Endothelial cell (in vitro differentiated cells): ENCODE measurements around the gene ASXL2. TPM values are rescaled to one million over a fixed set of nuclear protein-coding genes. Genes with fewer than 3 reads are reported as not detected.

ENCODE experiments used
- DNase-seq: peaks from one replicate; pipeline ENCODE4 v3.0.0; 2021; ENCODE audit warnings: low spot score
- H3K27ac Mint-ChIP-seq: one replicate; pipeline ENCODE4 v1.8.0; 2021; ENCODE audit warnings: mixed read lengths, inconsistent platforms; ENCODE audit not compliant: unreplicated experiment
- H3K27me3 Mint-ChIP-seq: one replicate; pipeline ENCODE4 v1.8.0; 2021; ENCODE audit warnings: mild to moderate bottlenecking, moderate library complexity, mixed read lengths, inconsistent platforms; ENCODE audit not compliant: unreplicated experiment
- H3K36me3 Mint-ChIP-seq: one replicate; pipeline ENCODE4 v1.8.0; 2021; ENCODE audit warnings: mild to moderate bottlenecking, low read depth, mixed read lengths, inconsistent platforms; ENCODE audit not compliant: unreplicated experiment
- H3K4me1 Mint-ChIP-seq: one replicate; pipeline ENCODE4 v1.8.0; 2021; ENCODE audit warnings: mild to moderate bottlenecking, mixed read lengths, inconsistent platforms; ENCODE audit not compliant: unreplicated experiment
- H3K4me3 Mint-ChIP-seq: one replicate; pipeline ENCODE4 v1.8.0; 2021; ENCODE audit warnings: mild to moderate bottlenecking, mixed read lengths, inconsistent platforms; ENCODE audit not compliant: unreplicated experiment
- H3K9me3 Mint-ChIP-seq: one replicate; pipeline ENCODE4 v1.8.0; 2021; ENCODE audit warnings: mixed read lengths, inconsistent platforms; ENCODE audit not compliant: unreplicated experiment
- CTCF ChIP-seq: fragments of 200-600 bp; sonication (generic); IDR thresholded peaks from one replicate; pipeline ENCODE4 v1.5.0; 2021; ENCODE audit warnings: antibody characterized with exemption; ENCODE audit not compliant: unreplicated experiment
- long read RNA-seq: library from polyadenylated mRNA; unstranded; transcript quantifications from one replicate; pipeline ENCODE4 v2.0.0, GENCODE V29; 2020; ENCODE audit not compliant: unreplicated experiment
- total RNA-seq: library from RNA; stranded (reverse); fragmentation: NEBNext Ultra II Directional; extraction: Animal tissue kit (Norgen Biotek cat#: 25700); gene quantifications from one replicate; pipeline ENCODE4 v1.2.1, GENCODE V29; 2021; ENCODE audit not compliant: unreplicated experiment

Gene ASXL2
- 33.4 TPM for total RNA-seq
- long read RNA-seq: 0 reads

GRCh38 chr2:25878361-25879132 lies at the start of gene ASXL2:
Gene ASXL2, minus strand, starts transcription at chr2:25878487. Its CDS starts 265 bp downstream, at chr2:25878222.
- Mint-ChIP-seq H3K4me1 (peaks cover 16% of the 10 kb centered on the region), H3K27ac (peak within 1 kb of the TSS; percentile 99), H3K27me3 (peaks cover 1% of the 10 kb centered on the region), H3K9me3 (no peaks in the 10 kb centered on the region), H3K36me3 (peaks cover 7% of the 10 kb centered on the region), H3K4me3 (peak within 1 kb of the TSS; percentile 98)
- TF ChIP-seq CTCF: no peak
- peak; percentile 97 for DNase-seq

- Mint-ChIP-seq H3K27ac (no peak overlapping the region), H3K9me3 (no peaks in the 10 kb centered on the region), H3K36me3 (peaks cover 33% of the 10 kb centered on the region), H3K27me3 (peaks cover 13% of the 10 kb centered on the region), H3K4me1 (peaks cover 7% of the 10 kb centered on the region), H3K4me3 (peak overlapping the region; percentile 16)
- no peak for TF ChIP-seq CTCF
- no peak for DNase-seq
These were observed 48.9 kb upstream of the ASXL2 start for GRCh38 chr2:25926984-25927756.

GRCh38 chr2:25922501-25922900 lies 44.2 kb upstream of the ASXL2 start:
- Mint-ChIP-seq H3K4me1 (no peaks in the 10 kb centered on the region), H3K27me3 (peaks cover 2% of the 10 kb centered on the region)

GRCh38 chr2:25920786-25921415 lies 42.6 kb upstream of the ASXL2 start:
- Mint-ChIP-seq H3K27ac (no peak overlapping the region), H3K9me3 (no peaks in the 10 kb centered on the region), H3K27me3 (peaks cover 4% of the 10 kb centered on the region), H3K4me3 (no peak overlapping the region), H3K36me3 (no peaks in the 10 kb centered on the region), H3K4me1 (no peaks in the 10 kb centered on the region)
- no peak for DNase-seq
- TF ChIP-seq CTCF: no peak

More at GRCh38 chr2:25922501-25922900, 44.2 kb upstream of the ASXL2 start:
- TF ChIP-seq CTCF: no peak
- DNase-seq: no peak
- H3K9me3 Mint-ChIP-seq: no peaks in the 10 kb centered on the region
- H3K36me3 Mint-ChIP-seq: peaks cover 14% of the 10 kb centered on the region
- H3K4me3 Mint-ChIP-seq: no peak overlapping the region
- no peak overlapping the region for H3K27ac Mint-ChIP-seq
